ENCODE results near the gene LAIR2.

LAIR2 gene

GRCh38 chr19:54521860-54522513, 19.4 kb downstream of the LAIR2 start:
- TF ChIP-seq CTCF (IDR thresholded peaks at IDR 0.05; ENCODE audit: insufficient read depth, low read depth, low read length, missing control alignments), result no peak
- no peak overlapping the region for H3K4me3 ChIP-seq (ENCODE audit: low read length)
- DNase-seq (ENCODE audit: low read depth), result no peak

- peak; percentile 3 for DNase-seq (ENCODE audit: low read depth)
- no peak for TF ChIP-seq CTCF (IDR thresholded peaks at IDR 0.05; ENCODE audit: insufficient read depth, low read depth, low read length, missing control alignments)
- no peak overlapping the region for H3K4me3 ChIP-seq (ENCODE audit: low read length)
Observed at GRCh38 chr19:54523403-54523802, 20.8 kb downstream of the LAIR2 start.

GRCh38 chr19:54525636-54526035, 23.0 kb downstream of the LAIR2 start:
- no peak for DNase-seq (ENCODE audit: low read depth)
- no peak for TF ChIP-seq CTCF (IDR thresholded peaks at IDR 0.05; ENCODE audit: insufficient read depth, low read depth, low read length, missing control alignments)
- no peak overlapping the region for H3K4me3 ChIP-seq (ENCODE audit: low read length)

GRCh38 chr19:54526972-54527371, 24.3 kb downstream of the LAIR2 start:
- H3K4me3 ChIP-seq (ENCODE audit: low read length), result no peak overlapping the region
- DNase-seq (ENCODE audit: low read depth), result no peak
- no peak for TF ChIP-seq CTCF (IDR thresholded peaks at IDR 0.05; ENCODE audit: insufficient read depth, low read depth, low read length, missing control alignments)

- H3K4me3 ChIP-seq (ENCODE audit: low read length), result no peak overlapping the region
Observed at GRCh38 chr19:54530866-54531265, 28.2 kb downstream of the LAIR2 start.

GRCh38 chr19:54532528-54532927, 29.9 kb downstream of the LAIR2 start:
- TF ChIP-seq CTCF (IDR thresholded peaks at IDR 0.05; ENCODE audit: insufficient read depth, low read depth, low read length, missing control alignments), result no peak
- no peak for DNase-seq (ENCODE audit: low read depth)
- H3K4me3 ChIP-seq (ENCODE audit: low read length), result no peak overlapping the region

More at GRCh38 chr19:54530866-54531265, 28.2 kb downstream of the LAIR2 start:
- no peak for TF ChIP-seq CTCF (IDR thresholded peaks at IDR 0.05; ENCODE audit: insufficient read depth, low read depth, low read length, missing control alignments)
- DNase-seq (ENCODE audit: low read depth), result no peak

GRCh38 chr19:54533476-54533875, 30.8 kb downstream of the LAIR2 start:
- no peak for DNase-seq (ENCODE audit: low read depth)

More at GRCh38 chr19:54533476-54533875, 30.8 kb downstream of the LAIR2 start:
- no peak for TF ChIP-seq CTCF (IDR thresholded peaks at IDR 0.05; ENCODE audit: insufficient read depth, low read depth, low read length, missing control alignments)
- no peak overlapping the region for H3K4me3 ChIP-seq (ENCODE audit: low read length)

All from epithelial cell of esophagus (primary cell).